Liver (tissue), 9 donors: ENCODE data around the gene GRIK1. TPM values are rescaled to one million over a fixed set of nuclear protein-coding genes. Genes with fewer than 3 reads are reported as not detected.

Source experiments
- DNase-seq: peaks from one replicate; pipeline ENCODE4 v3.0.0-alpha.2; 2017; ENCODE audit warnings: low spot score
- H3K27ac ChIP-seq, 2 donors: one replicate each; pipeline ENCODE4 v1.7.0; 2013; ENCODE audit warnings: inconsistent platforms in 2 of 2, low read length in 2 of 2, control low read depth in 1 of 2, low read depth in 1 of 2, mild to moderate bottlenecking in 1 of 2
- H3K27me3 ChIP-seq, 4 donors: one replicate each; pipeline versions ENCODE4 v1.6.1 to v1.7.0; 2013; ENCODE audit warnings: low read length in 3 of 4, inconsistent platforms in 1 of 4, mild to moderate bottlenecking in 1 of 4, moderate library complexity in 1 of 4; ENCODE audit not compliant: control insufficient read depth in 4 of 4, insufficient read depth in 4 of 4
- H3K36me3 ChIP-seq, 4 donors: one replicate each; pipeline versions ENCODE4 v1.6.1 to v1.7.0; 2013; ENCODE audit warnings: low read length in 3 of 4, mild to moderate bottlenecking in 3 of 4, low read depth in 1 of 4, moderate library complexity in 1 of 4; ENCODE audit not compliant: control insufficient read depth in 4 of 4, insufficient read depth in 3 of 4
- H3K4me1 ChIP-seq, 4 donors: one replicate each; pipeline versions ENCODE4 v1.6.1 to v1.7.0; 2013; ENCODE audit warnings: low read length in 3 of 4, mild to moderate bottlenecking in 3 of 4, moderate library complexity in 1 of 4; ENCODE audit not compliant: control insufficient read depth in 4 of 4, insufficient read depth in 4 of 4
- H3K4me3 ChIP-seq, 3 donors: one replicate each; pipeline versions ENCODE4 v1.6.1 to v1.7.0; 2013; ENCODE audit warnings: low read length in 3 of 3, control low read depth in 1 of 3, low read depth in 1 of 3, mild to moderate bottlenecking in 1 of 3
- H3K9ac ChIP-seq, 2 donors: one replicate each; pipeline ENCODE4 v1.7.0; 2013; ENCODE audit warnings: low read length in 2 of 2, mild to moderate bottlenecking in 2 of 2, moderate library complexity in 2 of 2, control low read depth in 1 of 2, low read depth in 1 of 2
- H3K9me3 ChIP-seq, 4 donors: one replicate each; pipeline versions ENCODE4 v1.6.1 to v1.7.0; 2013; ENCODE audit warnings: low read length in 3 of 4; ENCODE audit not compliant: control insufficient read depth in 4 of 4
- ATF3 ChIP-seq: IDR thresholded peaks from 2 replicates; pipeline ENCODE4 v1.6.1; 2016; ENCODE audit warnings: antibody characterized with exemption
- CTCF ChIP-seq: fragments of 150-350 bp; IDR thresholded peaks from 2 replicates; pipeline ENCODE4 v1.5.1; 2017; ENCODE audit warnings: improper control_type of control experiment, low read depth, low read length; ENCODE audit not compliant: missing input control
- FOXA1 ChIP-seq: IDR thresholded peaks from 2 replicates; pipeline ENCODE4 v1.6.1; 2016; ENCODE audit warnings: antibody characterized with exemption
- HNF4A ChIP-seq, 2 donors: conservative IDR thresholded peaks; 2 replicates each; pipeline ENCODE4 v1.6.1; 2016; ENCODE audit warnings: antibody characterized with exemption in 2 of 2, mild to moderate bottlenecking in 2 of 2
- JUND ChIP-seq, 2 donors: IDR thresholded peaks; 2 replicates each; pipeline ENCODE4 v1.6.1; 2016; ENCODE audit warnings: antibody characterized with exemption in 2 of 2
- MAX ChIP-seq: IDR thresholded peaks from 2 replicates; pipeline ENCODE4 v1.6.1; 2016; ENCODE audit warnings: antibody characterized with exemption
- NR2F2 ChIP-seq: IDR thresholded peaks from 2 replicates; pipeline ENCODE4 v1.6.1; 2016; ENCODE audit warnings: antibody characterized with exemption
- RAD21 ChIP-seq, 2 donors: IDR thresholded peaks; 2 replicates each; pipeline ENCODE4 v1.6.1; 2016; ENCODE audit warnings: antibody characterized with exemption in 2 of 2, mild to moderate bottlenecking in 2 of 2
- REST ChIP-seq: IDR thresholded peaks from 2 replicates; pipeline ENCODE4 v1.6.1; 2016; ENCODE audit warnings: antibody characterized with exemption, mild to moderate bottlenecking
- RXRA ChIP-seq, 2 donors: IDR thresholded peaks; 2 replicates each; pipeline ENCODE4 v1.6.1; 2017 to 2018; ENCODE audit warnings: antibody characterized with exemption in 2 of 2, mild to moderate bottlenecking in 1 of 2
- SP1 ChIP-seq: IDR thresholded peaks from 2 replicates; pipeline ENCODE4 v1.6.1; 2018; ENCODE audit warnings: antibody characterized with exemption, mild to moderate bottlenecking
- TAF1 ChIP-seq: conservative IDR thresholded peaks from 2 replicates; pipeline ENCODE4 v1.6.1; 2016; ENCODE audit warnings: antibody characterized with exemption, mild to moderate bottlenecking
- YY1 ChIP-seq: IDR thresholded peaks from 2 replicates; pipeline ENCODE4 v1.6.1; 2016; ENCODE audit warnings: antibody characterized with exemption, mild to moderate bottlenecking
- ZBTB33 ChIP-seq: IDR thresholded peaks from 2 replicates; pipeline ENCODE4 v1.6.1; 2016; ENCODE audit warnings: antibody characterized with exemption
- WGBS: extraction: QIAGEN DNeasy Blood & Tissue Kit; methylation state at CpG from one replicate; pipeline ENCODE4 v1.1.7; 2013; 5-methylcytosine and 5-hydroxymethylcytosine counted together
- polyA plus RNA-seq, 2 donors: library from polyadenylated mRNA; stranded (reverse) in 1 of 2; unstranded in 1 of 2; fragments of 200-250 nt in 1 of 2; fragments of >200 nt in 1 of 2; fragmentation: Nextera tagmentation in 1 of 2; extraction: Ambion mirVana in 1 of 2; gene quantifications; one replicate each; pipeline versions ENCODE4 v1.2.1 to v1.2.3, GENCODE V29; 2013 to 2015
- total RNA-seq, 2 donors: library from RNA; depleted of rRNA; stranded (reverse); fragments of >200 nt; gene quantifications; one replicate each; pipeline ENCODE4 v1.2.3, GENCODE V29; 2014
- donor health status: healthy.
- donor health status: healthy.
- donor health status: healthy.
- donor health status: healthy.
- donor health status: healthy.

GRIK1 gene
- total and polyA plus RNA-seq, 4 donors, result 0.02 to 0.14 (median 0.05) TPM; not detected in 1

- Histone ChIP-seq H3K36me3 (no peaks in the 10 kb centered on the region), H3K9ac (no peak overlapping the region), H3K27ac (no peak overlapping the region), H3K27me3 (no peaks in the 10 kb centered on the region), H3K4me3 (no peak overlapping the region), H3K9me3 (no peaks in the 10 kb centered on the region), H3K4me1 (no peaks in the 10 kb centered on the region)
- TF ChIP-seq NR2F2 (no peak), RXRA (IDR thresholded peaks at IDR 0.05) (no peak), ATF3 (no peak), TAF1 (no peak), SP1 (no peak)
- 85% methylated on average over 3 of the region's 3 CpGs for WGBS
- DNase-seq, result no peak
Measured at GRCh38 chr21:29661672-29662442, 277.9 kb downstream of the GRIK1 start.

- no peak for DNase-seq
- Histone ChIP-seq H3K9ac (no peak overlapping the region), H3K36me3 (no peaks in the 10 kb centered on the region), H3K27ac (no peak overlapping the region), H3K4me1 (no peaks in the 10 kb centered on the region), H3K9me3 (no peaks in the 10 kb centered on the region), H3K27me3 (no peaks in the 10 kb centered on the region), H3K4me3 (no peak overlapping the region)
- TF ChIP-seq HNF4A (conservative IDR thresholded peaks at IDR 0.05) (no peak), MAX (no peak), CTCF (no peak), JUND (IDR thresholded peaks at IDR 0.05) (no peak), REST (no peak), FOXA1 (no peak), NR2F2 (no peak), ZBTB33 (no peak), RAD21 (IDR thresholded peaks at IDR 0.05) (no peak), YY1 (no peak)
- WGBS, result 84% methylated on average over 2 of the region's 2 CpGs
Measured at GRCh38 chr21:29660047-29660720, 279.6 kb downstream of the GRIK1 start.
